Sigmoid colon (tissue), 7 donors: ENCODE results near the gene SLC35B1. TPM values are rescaled to one million over a fixed set of nuclear protein-coding genes. Genes with fewer than 3 reads are reported as not detected.

Experiments used
- DNase-seq: peaks from one replicate; pipeline ENCODE4 v3.0.0-alpha.2; 2019
- H3K27ac ChIP-seq, 4 donors: fragments of 200-600 bp; sonication (generic); one replicate each; pipeline ENCODE4 v1.5.1; 2016 to 2019; ENCODE audit warnings: mild to moderate bottlenecking in 1 of 4
- H3K27me3 ChIP-seq, 3 donors: fragments of 200-600 bp; sonication (generic); one replicate each; pipeline ENCODE4 v1.5.1; 2019; ENCODE audit warnings: mild to moderate bottlenecking in 1 of 3
- H3K36me3 ChIP-seq, 4 donors: fragments of 200-600 bp; sonication (generic); one replicate each; pipeline ENCODE4 v1.5.1; 2016 to 2019
- H3K4me1 ChIP-seq, 4 donors: fragments of 200-600 bp; sonication (generic); one replicate each; pipeline ENCODE4 v1.5.1; 2017 to 2019
- H3K4me3 ChIP-seq, 4 donors: fragments of 200-600 bp; sonication (generic); one replicate each; pipeline ENCODE4 v1.5.1; 2017 to 2019; ENCODE audit warnings: mild to moderate bottlenecking in 2 of 4, moderate library complexity in 1 of 4
- H3K9me3 ChIP-seq, 4 donors: fragments of 200-600 bp in 3 of 4; sonication (generic) in 3 of 4; one replicate each; pipeline versions ENCODE4 v1.5.1 to v1.6.1; 2013 to 2019
- CTCF ChIP-seq, 4 experiments: fragments of 450-650 bp in 3 of 4; fragments of 200-600 bp in 1 of 4; IDR thresholded peaks; one replicate each; pipeline ENCODE4 v1.5.1; 2016 to 2019; ENCODE audit warnings: antibody characterized with exemption in 4 of 4, mild to moderate bottlenecking in 3 of 4, moderate library complexity in 2 of 4
- EP300 ChIP-seq, 4 donors: sonication (generic); formaldehyde crosslinking; IDR thresholded peaks; one replicate each; pipeline ENCODE4 v1.6.1; 2017; ENCODE audit warnings: antibody characterized with exemption in 4 of 4
- POLR2A ChIP-seq, 2 donors: fragments of 450-650 bp; IDR thresholded peaks; one replicate each; pipeline ENCODE4 v1.6.1; 2016; ENCODE audit warnings: antibody characterized with exemption in 2 of 2, mild to moderate bottlenecking in 2 of 2, moderate library complexity in 2 of 2
- POLR2AphosphoS5 ChIP-seq, 4 donors: sonication (generic); formaldehyde crosslinking; IDR thresholded peaks; one replicate each; pipeline ENCODE4 v1.6.1; 2017; ENCODE audit warnings: antibody characterized with exemption in 4 of 4
- WGBS, 2 donors: extraction: QIAGEN DNeasy Blood & Tissue Kit; methylation state at CpG; one replicate each; pipeline ENCODE4 v1.1.7; 2013; 5-methylcytosine and 5-hydroxymethylcytosine counted together
- intact Hi-C: fragments of 100-400 bp; cut with DNase I; formaldehyde crosslinking; loops from one replicate; pipeline ENCODE4 v1.15.1; 2023
- polyA plus RNA-seq, 3 donors: library from polyadenylated mRNA; stranded (reverse); fragments of 200-250 nt; gene quantifications; one replicate each; pipeline ENCODE4 v1.2.3, GENCODE V29; 2013
- total RNA-seq, 4 donors: library from RNA; depleted of rRNA; stranded (reverse); fragments of >200 nt; gene quantifications; one replicate each; pipeline ENCODE4 v1.1.0, GENCODE V29; 2016
- donor health status: healthy with polysubstance abuse.
- donor health status: Bipolar disorder and iron deficiency.
- donor health status: healthy.

The SLC35B1 gene
- total and polyA plus RNA-seq, 7 donors = 13.0 to 59.7 (median 24.0) TPM

GRCh38 chr17:49703557-49704277 is 4.0 kb downstream of the SLC35B1 start:
- no peaks in the 10 kb centered on the region for H3K27me3 ChIP-seq
- peaks cover 0 to 19% (median 18%) of the 10 kb centered on the region in 4 donors for H3K4me1 ChIP-seq
- TF ChIP-seq CTCF (IDR thresholded peaks at IDR 0.05) (peak in 3 of 4 experiments; percentile 32 to 50 (median 35)), POLR2AphosphoS5 (IDR thresholded peaks at IDR 0.05) (no peak), POLR2A (IDR thresholded peaks at IDR 0.05) (no peak), EP300 (IDR thresholded peaks at IDR 0.05) (no peak)
- H3K4me3 ChIP-seq = no peak overlapping the region
- DNase-seq = no peak
- peak overlapping the region in 2 of 4 donors; percentile 23 to 43 for H3K27ac ChIP-seq
- peaks cover 36 to 62% (median 48%) of the 10 kb centered on the region in 4 donors for H3K36me3 ChIP-seq
- WGBS, 2 donors = 44 to 62% methylated on average over 6 of the region's 6 CpGs
- intact Hi-C loops = no loop called here
- H3K9me3 ChIP-seq = no peaks in the 10 kb centered on the region

DNA sequence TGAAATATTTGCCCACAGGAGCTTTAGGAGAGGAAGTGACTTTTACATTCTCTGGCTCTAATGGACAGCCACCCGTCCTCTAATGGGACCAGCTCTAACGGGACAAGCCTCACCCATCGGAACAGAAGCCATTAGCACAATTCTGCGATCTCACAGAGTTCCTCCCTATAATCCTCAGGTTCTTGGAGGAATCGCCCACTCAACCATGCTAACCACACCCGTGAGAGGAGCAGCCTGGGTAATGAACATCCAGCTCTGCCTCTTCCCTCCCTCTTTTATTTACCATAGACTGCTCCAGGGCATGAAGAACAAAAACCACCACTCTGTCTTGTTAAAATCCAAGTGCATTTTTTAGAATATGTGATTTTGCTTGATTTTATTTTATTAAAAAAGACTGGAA is 6.8 kb downstream of the SLC35B1 start:
- H3K36me3 ChIP-seq = peaks cover 36 to 62% (median 48%) of the 10 kb centered on the region in 4 donors

GRCh38 chr17:49699966-49700575 is 7.7 kb downstream of the SLC35B1 start:
- 58 to 81% methylated on average over 8 of the region's 8 CpGs for WGBS, 2 donors
- peaks cover 34 to 53% (median 44%) of the 10 kb centered on the region in 4 donors for H3K36me3 ChIP-seq
- intact Hi-C loops = loop anchor here (10.0 kb wide), 2 partner anchors 205 to 285 kb away; partner anchors contain the start of genes NGFR and PHB1

More for the DNA sequence above, 6.8 kb downstream of the SLC35B1 start:
- no peaks in the 10 kb centered on the region for H3K4me1 ChIP-seq
- no peaks in the 10 kb centered on the region for H3K9me3 ChIP-seq
- DNase-seq = no peak
- no peak overlapping the region for H3K27ac ChIP-seq
- WGBS, 2 donors = 78 to 86% methylated on average over 6 of the region's 6 CpGs
- H3K27me3 ChIP-seq = no peaks in the 10 kb centered on the region
- intact Hi-C loops = no loop called here
- TF ChIP-seq POLR2A (IDR thresholded peaks at IDR 0.05) (no peak), CTCF (IDR thresholded peaks at IDR 0.05) (no peak), POLR2AphosphoS5 (IDR thresholded peaks at IDR 0.05) (no peak), EP300 (IDR thresholded peaks at IDR 0.05) (no peak)
- H3K4me3 ChIP-seq = no peak overlapping the region

DNA sequence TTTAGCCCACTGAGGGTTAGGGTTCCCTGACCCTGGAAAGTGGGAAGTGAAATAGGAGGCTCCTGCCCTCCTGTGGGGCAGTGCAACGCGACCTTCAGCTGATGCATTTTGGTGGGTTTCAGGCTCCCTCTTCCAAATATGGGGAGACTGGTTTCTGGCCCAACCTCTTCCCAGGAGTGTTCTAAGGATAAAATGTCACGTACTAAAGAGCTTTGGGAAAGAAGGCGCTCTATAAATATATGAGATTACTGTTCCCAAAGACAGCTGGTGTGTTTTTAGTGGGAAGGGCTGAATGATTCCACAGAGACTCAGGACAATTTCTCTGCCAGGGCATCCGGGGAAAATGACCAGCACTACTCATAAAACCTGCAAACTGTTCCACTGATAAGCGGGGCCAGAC is 9.8 kb downstream of the SLC35B1 start:
- H3K36me3 ChIP-seq = peaks cover 21 to 32% (median 25%) of the 10 kb centered on the region in 4 donors
- no peak for TF ChIP-seq POLR2AphosphoS5 (IDR thresholded peaks at IDR 0.05)
- WGBS, 2 donors = 66 to 69% methylated on average over 6 of the region's 6 CpGs
- no peak overlapping the region for H3K4me3 ChIP-seq
- DNase-seq = no peak
- no peaks in the 10 kb centered on the region for H3K27me3 ChIP-seq
- intact Hi-C loops = loop anchor here (10.0 kb wide), 2 partner anchors 203 to 283 kb away; partner anchors contain the start of genes NGFR and PHB1
- no peak overlapping the region for H3K27ac ChIP-seq
- H3K9me3 ChIP-seq = no peaks in the 10 kb centered on the region
- peaks cover 0 to 18% (median 13%) of the 10 kb centered on the region in 4 donors for H3K4me1 ChIP-seq

More at GRCh38 chr17:49699966-49700575, 7.7 kb downstream of the SLC35B1 start:
- TF ChIP-seq POLR2A (IDR thresholded peaks at IDR 0.05) (no peak), CTCF (IDR thresholded peaks at IDR 0.05) (no peak), POLR2AphosphoS5 (IDR thresholded peaks at IDR 0.05) (no peak), EP300 (IDR thresholded peaks at IDR 0.05) (no peak)
- Histone ChIP-seq H3K4me3 (no peak overlapping the region), H3K4me1 (peaks cover 0 to 8% (median 5%) of the 10 kb centered on the region in 4 donors), H3K27me3 (no peaks in the 10 kb centered on the region), H3K27ac (no peak overlapping the region), H3K9me3 (no peaks in the 10 kb centered on the region)
- DNase-seq = no peak

DNA sequence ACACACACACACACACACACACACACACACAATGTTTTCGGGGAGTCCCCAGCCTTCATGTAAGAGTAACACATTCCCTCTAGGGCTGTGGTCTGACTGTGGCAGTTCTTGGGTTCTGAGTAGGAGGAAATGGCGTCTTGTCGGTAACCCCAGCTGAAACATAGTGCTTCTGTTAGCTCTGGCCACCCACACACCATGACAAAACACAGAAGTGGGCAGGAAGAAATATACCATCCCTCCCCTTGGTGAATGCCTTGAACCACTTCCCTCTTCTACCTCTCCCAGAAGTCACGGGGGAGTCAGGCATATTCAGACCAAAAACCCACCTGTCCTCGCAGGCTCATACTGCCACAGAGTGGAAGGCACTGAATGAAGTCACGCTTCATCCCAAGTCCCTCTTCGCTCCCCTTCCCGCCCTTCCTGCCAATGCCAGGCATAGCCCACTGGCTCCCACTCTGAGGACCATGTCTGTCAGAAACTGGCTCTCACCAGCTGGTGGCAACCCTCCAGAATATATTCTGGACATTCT is 11.5 kb downstream of the SLC35B1 start:
- H3K4me1 ChIP-seq = peaks cover 0 to 35% (median 29%) of the 10 kb centered on the region in 4 donors
- H3K27me3 ChIP-seq = no peaks in the 10 kb centered on the region
- no peak overlapping the region for H3K27ac ChIP-seq
- no peak for DNase-seq
- intact Hi-C loops = loop anchor here (10.0 kb wide), 2 partner anchors 201 to 281 kb away; partner anchors contain the start of genes NGFR and PHB1
- peaks cover 5 to 15% (median 9%) of the 10 kb centered on the region in 4 donors for H3K36me3 ChIP-seq
- 52 to 87% methylated on average over 8 of the region's 8 CpGs for WGBS, 2 donors
- no peak overlapping the region for H3K4me3 ChIP-seq
- no peak for TF ChIP-seq POLR2AphosphoS5 (IDR thresholded peaks at IDR 0.05)
- no peak for TF ChIP-seq POLR2A (IDR thresholded peaks at IDR 0.05)
- TF ChIP-seq CTCF (IDR thresholded peaks at IDR 0.05) = no peak
- no peak for TF ChIP-seq EP300 (IDR thresholded peaks at IDR 0.05)
- H3K9me3 ChIP-seq = no peaks in the 10 kb centered on the region
